Activated CD4-positive, CD25-positive, alpha-beta regulatory T cell (primary cell): ENCODE measurements around the gene CDC42BPG.

Experiments used
- DNase-seq, 4 experiments: peaks; one replicate each; lab custom pipeline; 2025; lab: John Stamatoyannopoulos, UW

Gene CDC42BPG

GRCh38 chr11:64865286-64866172, 21.1 kb upstream of the CDC42BPG start:
- no peak for DNase-seq

GRCh38 chr11:64864473-64865285, 20.2 kb upstream of the CDC42BPG start:
- peak in 2 of 4 experiments; percentile 26 to 32 for DNase-seq

GRCh38 chr11:64864135-64864472, 19.7 kb upstream of the CDC42BPG start:
- DNase-seq = no peak

- no peak for DNase-seq
These were observed 19.1 kb upstream of the CDC42BPG start for GRCh38 chr11:64863391-64864060.

GRCh38 chr11:64862987-64863390, 18.5 kb upstream of the CDC42BPG start:
- no peak for DNase-seq

- DNase-seq = no peak
These were observed 16.9 kb upstream of the CDC42BPG start for GRCh38 chr11:64861227-64861975.

- DNase-seq = peak in 2 of 4 experiments; percentile 31 to 43
These were observed 15.3 kb upstream of the CDC42BPG start for GRCh38 chr11:64859542-64860414.

- DNase-seq = peak in 2 of 4 experiments; percentile 43 to 50
These were observed 14.2 kb upstream of the CDC42BPG start for GRCh38 chr11:64858467-64859263.

- no peak for DNase-seq
These were observed 13.0 kb upstream of the CDC42BPG start for GRCh38 chr11:64857485-64857884.

GRCh38 chr11:64856382-64857227, 12.2 kb upstream of the CDC42BPG start:
- DNase-seq = peak in 2 of 4 experiments; percentile 21 to 27

- DNase-seq = no peak
These were observed 11.3 kb upstream of the CDC42BPG start for GRCh38 chr11:64855596-64856304.

GRCh38 chr11:64854534-64855502, 10.4 kb upstream of the CDC42BPG start:
- peak in 3 of 4 experiments; percentile 31 to 40 (median 38) for DNase-seq

- no peak for DNase-seq
These were observed 9.7 kb upstream of the CDC42BPG start for GRCh38 chr11:64854157-64854533.

GRCh38 chr11:64853709-64854108, 9.3 kb upstream of the CDC42BPG start:
- DNase-seq = no peak

- DNase-seq = no peak
These were observed 8.5 kb upstream of the CDC42BPG start for GRCh38 chr11:64852804-64853509.

GRCh38 chr11:64851831-64852351, 7.4 kb upstream of the CDC42BPG start:
- no peak for DNase-seq
